H1 (cell line): Measurements from ENCODE around the gene DISC1. TPM values are rescaled to one million over a fixed set of nuclear protein-coding genes. Genes with fewer than 3 reads are reported as not detected.

Experiments used
- CTCF ChIA-PET: fragments of 300-600 bp; sonication (Branson Sonifier 250); formaldehyde crosslinking; loops from one replicate; lab custom pipeline; 2021; ENCODE audit not compliant: partially characterized antibody; lab: Charles Lee
- POLR2A ChIA-PET: fragments of 300-600 bp; sonication (Branson Sonifier 250); formaldehyde crosslinking; loops from one replicate; lab custom pipeline; 2021; ENCODE audit warnings: inconsistent platforms; ENCODE audit not compliant: partially characterized antibody; lab: Charles Lee
- DNase-seq, 2 experiments: peaks; one replicate each; pipeline versions ENCODE4 v3.0.0 to v3.0.0-alpha.2; 2010 to 2022; ENCODE audit warnings: low spot score in 2 of 2, low read depth in 1 of 2, mixed read lengths in 1 of 2
- FAIRE-seq: peaks from 2 replicates; lab custom pipeline; 2011; peaks lifted over from hg19 to GRCh38; lab: Jason Lieb, UNC
- H2AFZ ChIP-seq: 2 replicates; pipeline ENCODE4 v1.8.1; 2012; ENCODE audit warnings: low read length, inconsistent platforms
- H2AK5ac ChIP-seq: 2 replicates; pipeline ENCODE4 v1.6.1; 2013; ENCODE audit warnings: low read depth, low read length
- H2BK120ac ChIP-seq: replicated peaks from 2 replicates; pipeline ENCODE3; 2013; ENCODE audit warnings: low read depth, low read length, inconsistent platforms
- H2BK12ac ChIP-seq: 2 replicates; pipeline ENCODE4 v1.6.1; 2013; ENCODE audit warnings: low read depth, low read length
- H2BK15ac ChIP-seq: 2 replicates; pipeline ENCODE4 v1.6.1; 2013; ENCODE audit warnings: low read length
- H2BK20ac ChIP-seq: 2 replicates; pipeline ENCODE4 v1.6.1; 2013; ENCODE audit warnings: low read length
- H2BK5ac ChIP-seq: 2 replicates; pipeline ENCODE4 v1.6.1; 2013; ENCODE audit warnings: low read depth, low read length
- H3K14ac ChIP-seq: 2 replicates; pipeline ENCODE4 v1.6.1; 2013; ENCODE audit warnings: inconsistent platforms; ENCODE audit not compliant: insufficient read length
- H3K18ac ChIP-seq: 2 replicates; pipeline ENCODE4 v1.6.1; 2013; ENCODE audit warnings: low read length; ENCODE audit errors: extremely low read depth
- H3K23ac ChIP-seq: 2 replicates; pipeline ENCODE4 v1.6.1; 2013; ENCODE audit warnings: inconsistent platforms; ENCODE audit not compliant: insufficient read length
- H3K23me2 ChIP-seq: 2 replicates; pipeline ENCODE4 v1.6.1; 2013; ENCODE audit warnings: low read depth, low read length
- H3K27ac ChIP-seq: 2 replicates; pipeline ENCODE4 v1.6.1; 2011; ENCODE audit warnings: low read depth, low read length, inconsistent platforms
- H3K27me3 ChIP-seq, 4 experiments: replicated peaks in 1 of 4; 1 replicate in 1 of 4; 2 replicates in 3 of 4; pipeline versions ENCODE4 v1.6.1 to v1.8.1; 2011 to 2013; ENCODE audit warnings: low read length in 3 of 4, mild to moderate bottlenecking in 3 of 4, inconsistent platforms in 2 of 4, mixed read lengths in 2 of 4, moderate library complexity in 1 of 4; ENCODE audit not compliant: control insufficient read depth in 3 of 4, insufficient read depth in 3 of 4; ENCODE audit errors: extremely low read depth in 1 of 4
- H3K36me3 ChIP-seq, 4 experiments: 2 replicates each; pipeline versions ENCODE4 v1.6.1 to v1.8.1; 2011 to 2013; ENCODE audit warnings: mild to moderate bottlenecking in 4 of 4, low read length in 3 of 4, moderate library complexity in 2 of 4, control low read depth in 1 of 4, inconsistent platforms in 1 of 4; ENCODE audit not compliant: insufficient read depth in 4 of 4, control insufficient read depth in 2 of 4
- H3K4ac ChIP-seq: replicated peaks from 2 replicates; pipeline ENCODE3; 2013; ENCODE audit warnings: low read length, low read depth, mixed read lengths, inconsistent platforms; ENCODE audit not compliant: insufficient read length
- H3K4me1 ChIP-seq, 4 experiments: replicated peaks in 1 of 4; 1 replicate in 1 of 4; 2 replicates in 3 of 4; pipeline versions ENCODE4 v1.6.1 to v1.8.1; 2011 to 2013; ENCODE audit warnings: low read length in 3 of 4, inconsistent platforms in 2 of 4, mixed read lengths in 1 of 4; ENCODE audit not compliant: insufficient read depth in 4 of 4, control insufficient read depth in 3 of 4
- H3K4me2 ChIP-seq, 2 experiments: 2 replicates each; pipeline versions ENCODE4 v1.6.1 to v1.8.1; 2011 to 2013; ENCODE audit warnings: low read depth in 2 of 2, low read length in 2 of 2, control low read depth in 1 of 2, inconsistent platforms in 1 of 2, mild to moderate bottlenecking in 1 of 2; ENCODE audit not compliant: insufficient read depth in 1 of 2
- H3K4me3 ChIP-seq, 4 experiments: fragments of 200-600, 300-600 bp in 1 of 4; sonication (generic), shearing (Covaris generic), sonication (Bioruptor Twin) in 1 of 4; 2 replicates each; pipeline versions ENCODE4 v1.5.1 to v1.8.1; 2011 to 2016; ENCODE audit warnings: low read length in 4 of 4, low read depth in 3 of 4, control low read depth in 2 of 4, inconsistent platforms in 2 of 4, mild to moderate bottlenecking in 2 of 4, mixed read lengths in 1 of 4, moderate library complexity in 1 of 4; ENCODE audit not compliant: insufficient read depth in 2 of 4; ENCODE audit errors: extremely low read depth in 1 of 4
- H3K56ac ChIP-seq: replicated peaks from 2 replicates; pipeline ENCODE3; 2013; ENCODE audit warnings: low read depth, mild to moderate bottlenecking, mixed read lengths, low read length, inconsistent platforms; ENCODE audit not compliant: insufficient read length
- H3K79me1 ChIP-seq: 2 replicates; pipeline ENCODE4 v1.6.1; 2013; ENCODE audit warnings: low read depth, low read length, control low read depth
- H3K79me2 ChIP-seq, 2 experiments: 2 replicates each; pipeline versions ENCODE4 v1.6.1 to v1.8.1; 2012 to 2013; ENCODE audit warnings: low read length in 2 of 2, mild to moderate bottlenecking in 2 of 2, inconsistent platforms in 1 of 2; ENCODE audit not compliant: insufficient read depth in 2 of 2, control insufficient read depth in 1 of 2
- H3K9ac ChIP-seq, 4 experiments: replicated peaks in 1 of 4; 1 replicate in 1 of 4; 2 replicates in 3 of 4; pipeline versions ENCODE4 v1.6.1 to v1.8.1; 2011 to 2013; ENCODE audit warnings: low read depth in 3 of 4, low read length in 3 of 4, control low read depth in 2 of 4, mild to moderate bottlenecking in 2 of 4, moderate library complexity in 2 of 4, inconsistent platforms in 1 of 4; ENCODE audit errors: extremely low read depth in 1 of 4
- H3K9me3 ChIP-seq, 2 experiments: 2 replicates each; pipeline versions ENCODE4 v1.6.1 to v1.8.1; 2012 to 2013; ENCODE audit warnings: mild to moderate bottlenecking in 2 of 2, moderate library complexity in 2 of 2, control low read depth in 1 of 2, inconsistent platforms in 1 of 2, low read depth in 1 of 2, low read length in 1 of 2, mixed read lengths in 1 of 2; ENCODE audit not compliant: insufficient read depth in 2 of 2
- H4K20me1 ChIP-seq, 2 experiments: replicated peaks in 1 of 2; 2 replicates each; pipeline versions ENCODE3 to v1.8.1; 2011 to 2013; ENCODE audit warnings: inconsistent platforms in 2 of 2, low read length in 2 of 2, mild to moderate bottlenecking in 1 of 2; ENCODE audit not compliant: insufficient read depth in 2 of 2, control insufficient read depth in 1 of 2
- H4K5ac ChIP-seq: 2 replicates; pipeline ENCODE4 v1.6.1; 2013; ENCODE audit warnings: low read length, low read depth, mixed read lengths, inconsistent platforms; ENCODE audit not compliant: insufficient read length
- H4K8ac ChIP-seq: 2 replicates; pipeline ENCODE4 v1.8.0; 2013; ENCODE audit warnings: mild to moderate bottlenecking, moderate library complexity, low read length, inconsistent platforms; ENCODE audit not compliant: insufficient read depth; ENCODE audit errors: extremely low read depth
- H4K91ac ChIP-seq: replicated peaks from 2 replicates; pipeline ENCODE3; 2013; ENCODE audit warnings: low read length, mixed read lengths, inconsistent platforms; ENCODE audit not compliant: insufficient read length
- ATF2 ChIP-seq: IDR thresholded peaks from 2 replicates; pipeline ENCODE4 v1.6.1; 2012; ENCODE audit warnings: low read length, inconsistent platforms
- CBX5 ChIP-seq: fragments of 300-800, 300-1000 bp; sonication (generic); IDR thresholded peaks from 2 replicates; pipeline ENCODE4 v1.7.1; 2016; ENCODE audit warnings: antibody characterized with exemption, low read length, low read depth
- CREB1 ChIP-seq: IDR thresholded peaks from 2 replicates; pipeline ENCODE4 v1.6.1; 2012; ENCODE audit warnings: inconsistent platforms
- CTBP2 ChIP-seq: IDR thresholded peaks from 2 replicates; pipeline ENCODE4 v1.7.0; 2011; ENCODE audit warnings: borderline replicate concordance, mild to moderate bottlenecking, moderate library complexity, mixed read lengths, low read length; ENCODE audit not compliant: insufficient read depth, insufficient read length
- EP300 ChIP-seq, 2 experiments: IDR thresholded peaks; 1 replicate in 1 of 2; 2 replicates in 1 of 2; pipeline ENCODE4 v1.6.1; 2011 to 2012; ENCODE audit warnings: low read depth in 2 of 2, low read length in 2 of 2, mild to moderate bottlenecking in 2 of 2, borderline replicate concordance in 1 of 2, inconsistent platforms in 1 of 2, moderate library complexity in 1 of 2
- EZH2 ChIP-seq: fragments of 200-600 bp; sonication (generic); IDR thresholded peaks from 2 replicates; pipeline ENCODE4 v1.7.1; 2012; ENCODE audit warnings: low read depth, mild to moderate bottlenecking, moderate library complexity, low read length, inconsistent platforms; ENCODE audit not compliant: severe bottlenecking
- FOSL1 ChIP-seq: IDR thresholded peaks from 2 replicates; pipeline ENCODE4 v1.6.1; 2011; ENCODE audit warnings: mild to moderate bottlenecking, low read depth, low read length, moderate library complexity; ENCODE audit not compliant: insufficient read depth
- NANOG ChIP-seq: IDR thresholded peaks from 2 replicates; pipeline ENCODE4 v1.6.1; 2011; ENCODE audit warnings: low read length, low read depth, mild to moderate bottlenecking, inconsistent platforms; ENCODE audit not compliant: insufficient read depth, poor library complexity, severe bottlenecking
- POLR2A ChIP-seq, 2 experiments: IDR thresholded peaks; 1 replicate in 1 of 2; 2 replicates in 1 of 2; pipeline ENCODE4 v1.6.1; 2011; ENCODE audit warnings: low read depth in 2 of 2, low read length in 2 of 2, mild to moderate bottlenecking in 2 of 2; ENCODE audit errors: control extremely low read depth in 1 of 2
- POU5F1 ChIP-seq: IDR thresholded peaks from 2 replicates; pipeline ENCODE4 v1.6.1; 2011; ENCODE audit warnings: low read depth, mild to moderate bottlenecking, low read length, moderate library complexity
- RBBP5 ChIP-seq: IDR thresholded peaks from 2 replicates; pipeline ENCODE4 v1.7.1; 2012; ENCODE audit warnings: low read depth, mild to moderate bottlenecking, inconsistent platforms, low read length, moderate library complexity, borderline replicate concordance
- SP1 ChIP-seq: IDR thresholded peaks from 2 replicates; pipeline ENCODE4 v1.6.1; 2011; ENCODE audit warnings: low read depth, low read length
- SP2 ChIP-seq: IDR thresholded peaks from 2 replicates; pipeline ENCODE4 v1.6.1; 2012; ENCODE audit warnings: mild to moderate bottlenecking, low read length, inconsistent platforms
- WGBS, 2 experiments: shearing (Covaris generic) in 1 of 2; methylation state at CpG; one replicate each; pipeline versions ENCODE4 v1.1.6 to v1.1.7; 2013 to 2015; ENCODE audit warnings: low lambda C conversion rate in 2 of 2, mixed read lengths in 2 of 2, inconsistent platforms in 1 of 2, low coverage in 1 of 2, missing lambda C conversion rate in 1 of 2; ENCODE audit not compliant: insufficient replicate concordance in 2 of 2, insufficient coverage in 1 of 2, insufficient read length in 1 of 2; ENCODE audit errors: extremely low coverage in 1 of 2, missing lambda C conversion rate in 1 of 2; 5-methylcytosine and 5-hydroxymethylcytosine counted together
- polyA plus RNA-seq, 7 experiments: library from polyadenylated mRNA; depleted of rRNA in 3 of 7; stranded (reverse) in 5 of 7; unstranded in 2 of 7; fragments of >200 nt in 5 of 7; fragments of 200-250 nt in 2 of 7; gene quantifications; 1 replicate in 5 of 7; 2 replicates in 1 of 7; 4 replicates in 1 of 7; pipeline versions ENCODE4 v1.2.1 to v1.2.3, GENCODE V29; 2011 to 2013; ENCODE audit warnings: missing spikeins in 2 of 7, mixed read lengths in 2 of 7
- total RNA-seq: library from RNA; stranded (reverse); fragmentation: NEBNext Ultra II Directional; extraction: Animal tissue kit (Norgen Biotek cat#: 25700); gene quantifications from 2 replicates; pipeline ENCODE4 v1.2.1, GENCODE V29; 2021

DISC1 gene
- total and polyA plus RNA-seq, 2 of the 8 experiments (the other 6 are each of a cell fraction or from before 2014, with no cell fraction given), result 1.1 to 3.5 TPM

- H2BK120ac ChIP-seq, result no peak overlapping the region
- no peak overlapping the region for H3K14ac ChIP-seq
- H4K5ac ChIP-seq, result no peak overlapping the region
- peaks cover 0 to 2% (median under 1%) of the 10 kb centered on the region in 4 experiments; a peak in 2 of 7 replicates for H3K4me1 ChIP-seq
- no peaks in the 10 kb centered on the region; a peak in 1 of 7 replicates for H3K27me3 ChIP-seq
- H3K56ac ChIP-seq, result no peak overlapping the region
- H2AK5ac ChIP-seq, result no peak overlapping the region
- no peak overlapping the region for H4K8ac ChIP-seq
- ChIA-PET POLR2A (no interaction called here), CTCF (interaction anchor here (0.9 to 3.7 kb wide), 3 partner anchors 7 to 49 kb away, joined by 3 to 26 read pairs (median 3); no protein-coding TSS in a partner anchor)
- no peak overlapping the region for H3K18ac ChIP-seq
- H4K91ac ChIP-seq, result no peak overlapping the region
- no peak overlapping the region for H2BK15ac ChIP-seq
- H2BK20ac ChIP-seq, result no peak overlapping the region
- DNase-seq (no peak), FAIRE-seq (no peak)
- no peaks in the 10 kb centered on the region for H4K20me1 ChIP-seq
- H2AFZ ChIP-seq, result no peak overlapping the region
- no peak overlapping the region for H2BK12ac ChIP-seq
- H3K4ac ChIP-seq, result no peak overlapping the region
- no peak overlapping the region for H3K4me3 ChIP-seq
- H3K23ac ChIP-seq, result no peak overlapping the region
- no peak overlapping the region for H2BK5ac ChIP-seq
- H3K79me2 ChIP-seq, result no peaks in the 10 kb centered on the region
- no peaks in the 10 kb centered on the region for H3K36me3 ChIP-seq
- 89% methylated on average over 7 of the region's 7 CpGs; no CpG with 5 or more reads in 1 of the 2 experiments for WGBS, 2 experiments
- no peaks in the 10 kb centered on the region for H3K23me2 ChIP-seq
- no peaks in the 10 kb centered on the region for H3K79me1 ChIP-seq
- H3K9ac ChIP-seq, result no peak overlapping the region
- no peak overlapping the region for H3K27ac ChIP-seq
- H3K4me2 ChIP-seq, result no peak overlapping the region
- no peaks in the 10 kb centered on the region for H3K9me3 ChIP-seq
- no peak for TF ChIP-seq ATF2
- no peak for TF ChIP-seq SP1
- no peak for TF ChIP-seq POLR2A (IDR thresholded peaks at IDR 0.05; ENCODE audit: control extremely low read depth in 1 of 2, low read depth in 2 of 2, low read length in 2 of 2)
- TF ChIP-seq CREB1, result no peak
- TF ChIP-seq NANOG, result no peak
- no peak for TF ChIP-seq SP2
- TF ChIP-seq CTBP2, result no peak
- no peak for TF ChIP-seq FOSL1
- TF ChIP-seq CBX5, result no peak
- no peak for TF ChIP-seq EP300 (IDR thresholded peaks at IDR 0.05; ENCODE audit: borderline replicate concordance in 1 of 2, low read depth in 2 of 2, low read length in 2 of 2)
- TF ChIP-seq RBBP5, result no peak
- no peak for TF ChIP-seq EZH2
- TF ChIP-seq POU5F1, result no peak
These were observed 297.6 kb downstream of the DISC1 start for GRCh38 chr1:231924180-231924579.
